Left lung (tissue), 10 donors: Measurements from ENCODE around the gene FNIP2. TPM values are rescaled to one million over a fixed set of nuclear protein-coding genes. Genes with fewer than 3 reads are reported as not detected.

Experiments
- ATAC-seq: fragments of 200-7000 bp; cut with Tn5 transposase; one replicate; pipeline ENCODE4 v1.9.1; 2020; ENCODE audit warnings: moderate library complexity
- DNase-seq, 4 donors: peaks; one replicate each; pipeline ENCODE4 v3.0.0-alpha.2; 2013 to 2020
- H3K27ac ChIP-seq, 2 donors: fragments of 200-600 bp; sonication (generic) in 1 of 2; one replicate each; pipeline versions ENCODE4 v1.5.0 to v1.8.0; 2020 to 2021
- H3K27me3 ChIP-seq, 2 donors: fragments of 200-600 bp; sonication (generic) in 1 of 2; one replicate each; pipeline versions ENCODE4 v1.5.0 to v1.8.0; 2020 to 2021
- H3K36me3 ChIP-seq, 2 donors: fragments of 200-600 bp; sonication (generic) in 1 of 2; one replicate each; pipeline versions ENCODE4 v1.5.0 to v1.8.0; 2020 to 2021
- H3K4me1 ChIP-seq, 2 donors: fragments of 200-600 bp; one replicate each; pipeline ENCODE4 v1.8.0; 2021
- H3K4me3 ChIP-seq, 2 donors: fragments of 200-600 bp; sonication (generic) in 1 of 2; one replicate each; pipeline versions ENCODE4 v1.5.0 to v1.8.0; 2020 to 2021; ENCODE audit warnings: mild to moderate bottlenecking in 1 of 2
- H3K9me3 ChIP-seq, 2 donors: fragments of 200-600 bp; sonication (generic) in 1 of 2; one replicate each; pipeline versions ENCODE4 v1.5.0 to v1.8.0; 2020 to 2021
- CTCF ChIP-seq, 2 donors: fragments of 200-600 bp; sonication (generic) in 1 of 2; IDR thresholded peaks; one replicate each; pipeline versions ENCODE4 v1.5.0 to v1.8.0; 2021; ENCODE audit warnings: antibody characterized with exemption in 2 of 2
- intact Hi-C, 2 donors: fragments of 100-400 bp; cut with DNase I; formaldehyde crosslinking; loops; one replicate each; pipeline versions ENCODE4 v1.11.2 to v1.14.2; 2022
- polyA plus RNA-seq, 6 donors: library from polyadenylated mRNA; unstranded; fragments of 120-200 nt; gene quantifications; one replicate each; pipeline ENCODE4 v1.2.1, GENCODE V29; 2013; ENCODE audit not compliant: insufficient read length in 6 of 6
- total RNA-seq, 2 donors: library from RNA; stranded (reverse); fragmentation: NEBNext Ultra II Directional; extraction: Animal tissue kit (Norgen Biotek cat#: 25700); gene quantifications; one replicate each; pipeline ENCODE4 v1.2.1, GENCODE V29; 2021
- donor health status: DM: no; HTN: yes; CAD: no.
- donor health status: DM: no; HTN: no; CAD: no.

The FNIP2 gene
- total and polyA plus RNA-seq, 8 donors: 24.5 to 71.2 (median 29.3) TPM

GRCh38 chr4:158938220-158939044, 169.6 kb downstream of the FNIP2 start:
- ATAC-seq (no peak), DNase-seq (no peak)
- Histone ChIP-seq H3K36me3 (no peaks in the 10 kb centered on the region), H3K9me3 (no peaks in the 10 kb centered on the region), H3K4me3 (no peak overlapping the region), H3K27ac (no peak overlapping the region), H3K4me1 (peaks cover 0 to 7% of the 10 kb centered on the region in 2 donors), H3K27me3 (no peaks in the 10 kb centered on the region)
- intact Hi-C loops: no loop called here
- TF ChIP-seq CTCF (IDR thresholded peaks at IDR 0.05): no peak

GRCh38 chr4:158940271-158940670, 171.4 kb downstream of the FNIP2 start:
- intact Hi-C loops: no loop called here
- DNase-seq (no peak), ATAC-seq (no peak)
- no peak overlapping the region for H3K27ac ChIP-seq
- H3K27me3 ChIP-seq: no peaks in the 10 kb centered on the region
- no peak for TF ChIP-seq CTCF (IDR thresholded peaks at IDR 0.05)
- peaks cover 0 to 7% of the 10 kb centered on the region in 2 donors for H3K4me1 ChIP-seq
- no peak overlapping the region for H3K4me3 ChIP-seq
- H3K36me3 ChIP-seq: no peaks in the 10 kb centered on the region
- H3K9me3 ChIP-seq: no peaks in the 10 kb centered on the region

GRCh38 chr4:158941321-158941720, 172.5 kb downstream of the FNIP2 start:
- Histone ChIP-seq H3K27ac (no peak overlapping the region), H3K27me3 (no peaks in the 10 kb centered on the region), H3K4me1 (no peaks in the 10 kb centered on the region), H3K9me3 (no peaks in the 10 kb centered on the region), H3K36me3 (no peaks in the 10 kb centered on the region), H3K4me3 (no peak overlapping the region)
- intact Hi-C loops: no loop called here
- ATAC-seq (no peak), DNase-seq (no peak)
- no peak for TF ChIP-seq CTCF (IDR thresholded peaks at IDR 0.05)

GRCh38 chr4:158941895-158942294, 173.1 kb downstream of the FNIP2 start:
- Histone ChIP-seq H3K9me3 (no peaks in the 10 kb centered on the region), H3K27me3 (no peaks in the 10 kb centered on the region), H3K27ac (no peak overlapping the region), H3K4me1 (no peaks in the 10 kb centered on the region), H3K4me3 (no peak overlapping the region), H3K36me3 (no peaks in the 10 kb centered on the region)
- intact Hi-C loops: no loop called here
- no peak for TF ChIP-seq CTCF (IDR thresholded peaks at IDR 0.05)
- ATAC-seq (no peak), DNase-seq (no peak)

- DNase-seq (no peak), ATAC-seq (no peak)
- Histone ChIP-seq H3K4me3 (no peak overlapping the region), H3K27ac (no peak overlapping the region), H3K9me3 (no peaks in the 10 kb centered on the region), H3K27me3 (no peaks in the 10 kb centered on the region), H3K4me1 (peaks cover 0 to 8% of the 10 kb centered on the region in 2 donors), H3K36me3 (no peaks in the 10 kb centered on the region)
- intact Hi-C loops: no loop called here
- no peak for TF ChIP-seq CTCF (IDR thresholded peaks at IDR 0.05)
Measured at GRCh38 chr4:158945529-158946108, 176.8 kb downstream of the FNIP2 start.
